NK-92 (cell line): ENCODE results near the gene TGFBI.

ENCODE experiments used
- DNase-seq: peaks from one replicate; lab custom pipeline; 2025; ENCODE audit not compliant: unreplicated experiment; lab: John Stamatoyannopoulos, UW

TGFBI gene

DNA sequence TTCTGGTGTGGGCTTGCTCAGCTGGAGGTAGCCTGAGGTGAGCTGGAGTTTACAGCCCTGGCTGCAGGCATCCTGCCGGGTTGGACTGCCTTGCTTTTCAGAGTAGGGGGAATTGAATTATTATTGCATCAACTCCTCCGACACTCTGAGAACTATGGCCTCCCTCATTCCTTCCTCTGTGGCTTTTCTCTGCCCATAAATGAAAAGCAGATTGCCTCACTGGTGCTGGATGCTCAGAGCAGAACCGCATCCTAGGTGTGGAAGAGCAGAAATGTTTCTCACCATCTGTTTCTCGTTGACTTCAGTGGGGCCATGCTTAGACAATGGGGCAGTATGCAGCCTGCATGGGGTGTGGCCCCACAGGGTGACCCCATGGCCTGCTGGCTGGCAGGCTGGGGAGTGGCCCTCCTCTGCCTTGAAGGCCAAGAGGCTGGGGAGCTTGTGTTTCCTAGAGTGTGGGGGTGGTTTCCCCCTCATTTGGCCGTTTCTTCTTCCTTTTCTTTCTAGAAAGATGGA, 27.3 kb upstream of the TGFBI start:
- no peak for DNase-seq

DNA sequence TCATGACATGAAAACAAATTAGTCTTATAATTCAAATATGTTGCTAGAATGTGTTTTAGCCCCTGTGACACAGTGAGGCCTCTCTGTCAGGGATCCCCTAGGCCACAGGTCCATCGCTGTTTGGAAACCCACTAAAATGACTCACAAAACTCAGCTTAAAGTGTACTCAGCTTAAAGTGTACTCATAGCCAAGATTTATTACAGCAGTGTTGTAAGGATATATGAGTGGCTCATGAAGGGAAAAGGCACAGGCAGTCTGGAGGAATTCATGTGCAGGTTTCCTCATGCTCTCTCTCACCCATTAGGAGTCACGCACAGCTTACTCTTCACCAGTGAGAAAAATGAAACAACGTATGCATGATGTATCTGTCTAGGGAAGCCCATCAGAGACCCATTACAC, 24.4 kb upstream of the TGFBI start:
- no peak for DNase-seq

DNA sequence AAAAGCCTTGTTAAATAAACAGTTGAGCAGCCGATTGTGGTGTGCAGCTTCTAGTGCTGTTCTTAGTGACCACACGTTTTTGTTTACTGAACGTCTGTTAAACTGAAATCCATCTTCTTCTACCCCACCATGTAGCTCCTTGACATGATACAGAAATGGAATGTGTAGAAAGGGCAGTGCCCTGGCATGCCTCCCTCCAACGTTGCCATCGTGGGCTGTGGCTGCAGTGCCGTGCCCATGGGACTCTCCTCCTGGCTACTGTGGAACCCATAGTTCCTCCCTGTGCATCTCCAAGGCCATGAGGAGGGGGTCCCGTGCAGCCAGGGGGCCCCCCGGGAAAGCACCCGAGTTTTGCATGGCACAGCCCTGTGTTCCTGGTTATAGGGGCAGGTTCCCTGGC, 23.3 kb upstream of the TGFBI start:
- no peak for DNase-seq

DNA sequence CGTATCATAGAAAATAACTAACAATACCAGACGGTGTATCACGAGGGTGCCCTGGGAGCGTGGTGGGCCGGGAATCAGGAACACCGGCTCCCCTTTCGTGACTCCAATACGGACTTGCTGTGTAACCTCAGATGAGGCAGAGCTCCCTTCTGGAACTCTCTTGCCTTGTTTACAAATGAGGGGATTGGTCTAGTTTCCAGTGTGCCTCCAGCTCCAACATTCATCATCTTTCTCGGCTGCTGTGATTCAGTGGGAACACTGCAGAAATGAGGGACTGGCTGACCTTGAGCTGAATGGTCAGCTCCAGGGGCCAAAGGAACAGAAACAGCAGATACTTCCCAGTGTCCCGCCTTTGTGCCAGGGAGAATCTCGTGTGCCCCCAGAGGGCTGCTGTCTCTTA, 22.6 kb upstream of the TGFBI start:
- no peak for DNase-seq

DNA sequence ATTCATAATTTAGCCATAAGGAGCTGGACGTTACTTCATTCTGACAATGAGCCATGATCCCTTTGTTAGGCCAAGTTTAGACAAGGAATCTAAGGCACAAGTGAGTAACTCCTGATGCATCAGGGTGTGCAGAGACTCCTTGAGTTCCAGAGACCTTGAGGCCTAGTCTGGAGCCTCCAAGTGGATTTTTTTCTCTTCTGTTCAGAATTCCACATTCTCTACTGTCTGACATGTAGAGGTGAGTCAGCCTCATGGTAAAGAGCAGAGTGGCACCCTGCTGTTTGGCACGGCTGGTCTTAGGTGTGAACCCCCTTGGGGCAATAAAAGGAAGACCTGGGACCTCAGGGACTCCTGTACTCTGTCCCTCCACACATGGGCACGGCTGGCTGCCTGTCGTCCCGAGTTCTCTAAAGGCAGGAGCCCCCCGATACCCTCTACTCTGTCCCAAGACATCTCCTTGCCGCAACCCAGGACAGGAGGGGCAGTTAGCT, 22.0 kb upstream of the TGFBI start:
- DNase-seq, result no peak

DNA sequence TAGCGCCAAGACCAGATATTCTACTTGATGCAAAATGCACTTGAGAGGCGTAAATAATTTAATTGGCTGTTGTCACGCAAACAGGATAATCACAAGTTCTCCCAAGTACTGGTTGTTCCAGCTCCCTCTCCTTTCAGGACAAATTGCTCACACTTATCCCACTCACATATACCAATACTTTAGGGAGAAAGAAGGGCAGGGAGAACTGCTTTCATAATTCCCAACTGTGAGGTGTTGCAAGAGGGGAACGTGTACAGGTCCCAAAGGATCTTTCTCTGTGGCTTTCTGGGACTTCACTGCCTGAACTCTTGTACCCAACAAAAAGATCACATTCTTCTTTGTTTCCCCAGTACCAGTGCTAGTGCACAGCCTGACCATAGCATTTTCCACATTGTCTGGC, 21.5 kb upstream of the TGFBI start:
- no peak for DNase-seq

DNA sequence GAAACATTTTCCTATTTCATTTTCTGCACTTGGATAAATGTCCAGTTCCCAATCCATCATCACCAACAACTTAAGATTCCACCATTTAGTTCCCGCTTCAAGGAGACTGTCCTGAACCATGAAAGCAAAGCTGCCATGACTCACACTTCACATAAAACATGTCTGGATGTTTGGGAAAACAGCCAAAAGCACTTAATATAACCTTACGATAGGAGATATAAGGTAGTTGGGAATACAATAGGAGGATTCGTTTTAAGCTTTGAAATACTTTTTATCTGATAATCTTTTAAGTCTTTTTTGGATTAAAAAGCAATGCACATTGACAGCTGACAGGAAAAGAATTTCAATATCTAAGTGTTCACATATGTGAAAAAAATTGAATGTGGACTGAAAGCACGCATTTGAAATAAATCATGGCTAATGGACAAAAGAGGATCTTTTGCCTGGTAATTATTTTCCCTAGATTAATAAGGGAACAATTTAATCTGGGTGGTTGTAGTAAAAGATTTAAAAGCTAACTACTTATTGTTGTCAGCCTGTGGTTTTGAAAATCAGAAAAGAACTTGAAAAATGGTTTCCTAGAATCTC, 17.3 kb upstream of the TGFBI start:
- DNase-seq, result no peak

GRCh38 chr5:136012041-136012804, 16.6 kb upstream of the TGFBI start:
- no peak for DNase-seq

DNA sequence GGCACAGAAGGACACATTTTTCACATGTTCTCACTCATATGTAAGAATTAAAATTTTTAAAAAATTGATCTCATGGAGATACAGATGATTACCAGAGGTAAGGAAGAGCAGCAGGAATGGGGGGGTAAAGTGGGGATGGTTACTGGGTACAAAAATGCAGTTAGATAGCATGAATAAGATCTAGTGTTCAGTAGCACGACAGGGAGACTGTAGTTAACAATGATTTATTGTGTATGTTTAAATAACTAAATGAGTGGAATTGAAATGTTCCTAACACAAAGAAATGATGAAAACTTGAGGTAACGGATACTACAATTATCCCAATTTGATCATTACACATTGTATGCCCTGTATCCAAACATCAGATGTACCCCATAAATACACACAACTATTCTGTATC, 15.2 kb upstream of the TGFBI start:
- no peak for DNase-seq

DNA sequence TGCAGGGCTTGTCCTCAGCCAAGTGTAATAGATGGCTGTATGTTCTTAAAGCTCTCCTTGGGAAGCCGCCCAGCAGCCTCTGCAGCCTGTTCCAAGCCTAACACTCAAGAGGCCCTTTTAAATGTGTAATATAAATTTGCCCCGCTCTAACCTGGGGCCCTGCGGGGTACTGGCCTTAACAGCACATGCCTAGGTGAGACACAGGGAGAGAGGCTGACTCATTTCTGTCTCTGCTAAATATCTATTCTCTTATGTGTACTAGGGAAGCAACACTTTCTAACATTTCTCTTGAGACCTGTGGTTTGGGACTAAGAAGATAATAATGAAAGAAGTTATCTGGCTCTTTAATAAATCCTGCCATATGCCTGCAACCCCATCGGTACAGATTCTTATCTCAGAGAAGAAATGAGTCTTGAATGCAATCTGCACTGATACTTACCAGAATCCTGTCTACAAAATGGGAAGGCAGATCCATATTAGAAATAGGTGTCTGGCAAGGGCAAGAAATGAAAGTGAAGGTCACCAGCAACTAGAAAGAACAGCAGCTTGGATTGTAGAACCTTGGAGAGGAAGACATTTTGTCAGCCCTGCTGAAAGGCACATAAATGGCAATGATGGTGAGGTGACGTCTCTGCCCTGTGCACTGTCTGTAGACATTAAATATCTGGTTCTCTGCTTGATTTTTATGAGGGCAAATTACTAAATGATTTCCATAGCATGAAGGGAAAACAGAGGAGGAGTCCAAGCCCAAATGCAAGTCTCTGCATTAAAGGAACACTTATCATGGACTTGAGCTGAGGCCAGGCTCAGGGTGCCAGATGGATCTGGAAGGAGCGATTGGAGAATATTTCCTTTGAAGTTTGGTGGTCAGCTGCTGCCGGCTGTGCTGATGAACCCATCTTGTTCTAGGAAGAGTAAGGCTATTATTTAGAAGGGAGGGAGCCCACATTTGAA, 14.5 kb upstream of the TGFBI start:
- no peak for DNase-seq

DNA sequence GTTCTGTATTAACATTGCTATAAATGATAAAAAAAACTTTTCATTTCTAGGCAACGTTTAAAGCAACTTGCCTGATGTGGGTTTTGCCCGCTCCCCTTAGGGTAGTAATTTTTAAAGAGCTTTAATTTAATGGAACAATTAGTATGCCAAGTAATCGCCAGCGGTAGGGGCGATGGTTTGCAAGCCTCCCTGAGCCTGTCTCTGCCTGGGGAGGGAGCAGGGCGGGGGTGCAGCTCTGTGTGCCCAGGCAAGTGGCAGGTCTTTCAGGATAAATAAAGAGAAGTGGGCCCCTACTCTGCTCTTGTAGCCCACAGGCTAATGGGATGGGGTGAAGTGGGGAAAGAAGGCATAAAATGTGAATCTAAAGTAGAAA, 13.8 kb upstream of the TGFBI start:
- no peak for DNase-seq

DNA sequence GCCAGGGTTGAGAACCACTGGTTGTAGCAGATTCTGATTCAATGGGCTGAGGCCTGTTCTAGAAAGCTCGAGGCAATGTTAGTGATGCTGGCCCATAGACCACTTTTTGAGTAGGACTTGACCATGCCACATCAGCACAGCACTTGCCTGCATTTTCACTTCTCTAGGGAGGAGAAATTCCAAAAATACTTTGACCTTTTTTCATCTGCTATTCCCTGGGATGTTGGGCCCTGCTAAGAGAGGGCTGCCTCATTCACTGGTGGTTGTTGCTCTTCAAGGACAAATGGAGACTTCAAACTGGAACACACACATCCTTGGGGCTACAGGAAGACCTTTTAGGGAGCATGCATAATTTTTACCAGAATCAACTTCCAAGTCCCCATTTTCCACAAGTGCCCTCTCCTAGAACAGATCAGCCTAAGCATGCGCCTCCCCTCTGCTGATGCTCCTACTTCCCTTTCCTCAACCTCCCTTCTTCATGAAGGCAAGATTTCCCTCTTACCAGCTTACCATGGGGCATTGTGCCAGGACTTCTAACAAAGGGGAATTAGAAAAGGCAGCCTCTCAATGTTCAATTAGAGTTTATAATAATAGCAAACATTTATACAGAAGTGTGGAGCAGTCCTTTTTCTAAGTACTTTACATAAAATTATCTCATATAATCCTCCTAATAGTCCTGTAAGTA, 12.7 kb upstream of the TGFBI start:
- DNase-seq, result no peak

DNA sequence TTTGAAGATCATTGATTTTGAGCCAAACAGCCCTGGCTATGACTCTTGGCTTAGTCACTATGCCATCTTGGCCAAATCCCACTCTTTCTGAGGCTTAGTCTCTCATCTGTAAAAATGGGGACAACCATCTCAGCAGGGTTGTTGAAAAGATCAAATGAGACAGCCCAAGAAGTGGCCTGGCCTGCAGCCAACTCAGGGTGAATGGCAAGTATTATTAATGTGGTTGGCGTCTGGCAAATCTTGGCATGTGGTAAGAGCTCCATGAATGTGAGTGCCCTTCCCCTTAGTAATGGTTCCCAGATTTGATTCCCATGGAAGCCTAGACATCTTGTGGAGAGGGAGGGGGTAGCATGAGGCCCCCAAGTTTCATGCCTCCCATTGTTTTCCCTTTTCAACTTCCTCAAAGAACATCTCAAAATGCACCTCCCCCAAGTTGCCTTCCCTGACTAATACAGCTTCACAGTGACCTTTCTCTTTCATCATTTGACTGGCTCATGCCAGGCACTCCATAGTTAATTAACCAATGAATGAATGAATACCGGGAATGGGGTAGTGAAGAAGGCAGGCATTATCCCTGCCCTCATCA, 11.8 kb upstream of the TGFBI start:
- no peak for DNase-seq

- no peak for DNase-seq
These were observed 9.7 kb upstream of the TGFBI start for GRCh38 chr5:136018814-136019783.

GRCh38 chr5:136020001-136020382, 8.8 kb upstream of the TGFBI start:
- DNase-seq, result no peak

DNA sequence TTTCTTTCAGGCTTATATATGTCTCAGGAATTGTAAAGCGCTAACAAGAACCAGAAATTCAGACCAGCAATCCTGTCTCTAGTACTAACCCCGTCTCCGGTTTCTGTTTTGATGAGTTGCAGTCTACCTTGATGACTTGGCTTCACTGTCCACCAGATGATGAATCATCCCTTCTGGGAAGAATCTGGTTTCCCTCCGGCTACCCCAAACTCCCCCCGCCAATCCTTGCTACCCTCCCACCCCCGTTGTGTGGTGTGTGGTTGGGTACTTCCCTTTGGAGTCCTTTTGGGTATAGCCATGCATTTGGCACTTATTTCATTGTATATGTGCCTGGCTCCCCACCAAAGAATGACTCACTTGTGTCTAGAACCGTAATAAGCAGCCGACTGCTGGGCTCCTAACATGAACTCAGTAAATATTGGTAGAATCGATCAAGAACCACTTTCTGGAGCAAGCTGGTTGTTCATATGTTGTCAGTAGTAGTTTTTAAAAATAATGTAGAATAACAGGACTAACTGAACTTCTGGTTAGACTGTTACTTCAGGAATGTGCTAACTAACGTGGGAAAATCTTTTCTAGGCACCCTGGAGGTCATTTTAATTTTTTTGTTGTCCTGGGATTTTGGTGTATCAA, 8.3 kb upstream of the TGFBI start:
- DNase-seq, result no peak

DNA sequence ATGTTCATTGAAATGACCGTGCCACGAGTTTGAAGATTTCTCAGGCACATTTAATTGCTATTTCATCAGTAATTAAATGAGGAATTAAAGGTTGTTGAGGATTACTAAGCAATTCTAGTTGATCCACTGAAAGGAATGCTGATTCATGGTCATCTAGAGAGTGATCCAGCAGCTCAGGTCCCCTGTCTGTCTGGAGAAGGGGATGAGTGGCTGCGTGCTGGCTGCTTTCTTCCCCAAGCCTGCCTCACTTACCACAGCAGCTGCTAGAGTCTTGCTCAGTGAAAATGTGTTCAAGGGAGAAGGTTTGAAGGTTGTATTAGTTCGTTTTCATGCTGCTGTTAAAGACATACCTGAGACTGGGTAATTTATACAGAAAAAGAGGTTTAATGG, 7.8 kb upstream of the TGFBI start:
- no peak for DNase-seq

- DNase-seq, result no peak
These were observed 5.8 kb upstream of the TGFBI start for GRCh38 chr5:136022965-136023364.

DNA sequence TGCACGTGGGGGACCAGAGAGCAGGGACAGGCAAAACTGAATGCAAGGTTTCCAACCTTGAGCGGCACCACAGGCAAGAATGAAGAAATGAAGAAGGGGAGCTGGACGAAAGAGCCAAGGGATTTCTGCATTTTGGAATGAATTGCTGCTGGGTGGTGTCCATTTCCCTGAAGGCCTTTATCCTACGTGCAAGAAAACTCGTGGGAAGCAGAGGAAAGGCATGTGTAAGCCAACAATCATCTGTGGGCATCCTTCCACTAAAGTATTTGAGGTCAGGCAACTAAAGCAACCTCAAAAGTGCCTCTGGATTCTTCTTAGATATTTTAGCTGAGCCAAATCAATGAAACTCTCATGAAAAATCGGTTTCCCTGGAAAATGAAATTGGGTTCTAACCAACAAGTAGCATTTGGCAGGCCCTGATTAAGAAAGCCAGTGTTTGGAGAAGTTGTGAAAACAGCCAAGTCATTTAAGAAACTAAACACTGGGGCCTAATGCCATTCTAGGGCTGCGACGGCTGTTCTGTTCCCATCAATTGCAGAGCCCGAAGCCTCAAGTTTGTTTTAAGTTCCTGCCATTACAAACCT, 4.7 kb upstream of the TGFBI start:
- DNase-seq, result no peak
